Hematopoietic multipotent progenitor cell treated with erythropoietin and hydrocortisone succinate and interleukin-3 and kit ligand, for 15 days (in vitro differentiated cells): Measurements from ENCODE around the gene ZFHX3.
A peak's percentile ranks its signal among the peaks of the same experiment; 100 is the strongest.

Experiments used
- DNase-seq: peaks from one replicate; pipeline ENCODE4 v3.0.0-alpha.2; 2015; ENCODE audit warnings: low spot score

ZFHX3 gene

DNA sequence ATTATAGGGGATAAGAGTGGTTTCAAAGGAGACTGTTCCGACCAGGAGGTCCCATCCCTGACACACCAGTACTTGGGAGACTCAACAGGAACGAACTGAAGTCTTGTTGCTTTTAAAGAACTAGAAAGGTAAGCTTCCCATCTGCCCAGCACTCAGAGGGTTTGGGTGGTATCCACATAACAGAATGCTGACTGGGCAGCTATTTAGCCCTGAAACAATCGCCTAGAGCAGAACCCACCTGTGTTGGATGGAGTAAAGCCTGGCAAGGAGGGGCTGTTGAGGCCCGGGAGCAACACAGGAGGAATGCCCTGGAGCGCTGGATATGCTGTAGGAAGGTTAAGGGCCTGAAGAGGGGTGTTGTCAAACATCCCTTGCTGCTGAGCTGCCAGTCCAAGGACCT, 254.9 kb downstream of the ZFHX3 start:
- DNase-seq: no peak

DNA sequence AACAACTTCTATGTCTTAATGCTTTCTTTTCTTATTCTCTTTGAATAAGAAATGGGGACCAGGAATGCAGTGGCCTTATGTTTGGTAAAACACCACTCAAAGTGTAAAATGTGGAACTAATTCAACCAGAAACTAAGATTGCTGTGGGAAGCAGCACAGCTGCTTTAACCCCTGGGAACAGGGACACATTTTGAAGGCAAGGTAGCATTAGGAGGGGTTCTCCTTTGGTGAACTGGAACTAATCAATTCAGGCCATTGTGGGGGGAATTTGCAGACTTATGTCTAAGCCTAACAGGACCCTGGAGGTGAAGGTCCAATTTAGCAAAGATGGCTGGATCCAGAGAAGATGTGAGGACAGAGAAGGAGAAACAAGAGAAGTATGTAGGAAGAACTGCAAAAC, 256.1 kb downstream of the ZFHX3 start:
- no peak for DNase-seq

DNA sequence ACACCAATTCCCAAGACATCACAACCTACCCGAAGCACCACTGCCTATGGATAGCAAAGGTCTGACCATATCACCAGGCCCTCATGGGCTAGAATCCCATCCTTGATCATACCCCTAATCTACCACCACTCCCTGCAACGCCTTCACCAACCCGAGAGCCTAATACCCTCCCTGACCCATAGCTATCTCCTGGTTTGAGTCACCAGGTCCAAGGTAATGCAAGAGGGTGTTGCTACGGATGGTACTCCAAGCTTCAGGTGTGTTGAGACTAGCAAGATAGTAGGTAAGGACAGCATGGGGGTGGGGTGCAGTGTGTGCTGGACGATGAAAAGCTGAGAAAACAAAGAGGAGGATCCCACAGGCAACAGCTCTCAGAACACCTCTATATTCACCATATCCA, 258.0 kb downstream of the ZFHX3 start:
- no peak for DNase-seq

DNA sequence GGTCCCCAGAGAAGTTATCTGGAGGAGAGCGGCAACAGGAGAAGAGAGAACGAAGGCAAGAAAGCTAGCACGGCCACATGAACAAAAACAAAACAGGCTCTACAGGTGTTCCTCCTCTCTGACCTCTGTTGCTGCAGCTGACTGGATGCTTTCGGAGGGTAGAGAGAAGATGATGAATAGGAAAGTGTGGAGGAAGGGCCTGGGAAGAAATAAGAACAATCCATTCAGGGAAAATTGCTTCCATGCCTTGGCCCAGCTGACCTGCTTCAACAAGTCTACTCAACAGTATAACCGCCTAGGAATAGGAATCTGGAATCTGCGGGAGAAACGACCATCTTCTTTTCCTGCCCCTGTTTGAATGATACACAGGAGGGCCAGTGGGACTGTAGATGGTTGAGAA, 258.5 kb downstream of the ZFHX3 start:
- DNase-seq: no peak

DNA sequence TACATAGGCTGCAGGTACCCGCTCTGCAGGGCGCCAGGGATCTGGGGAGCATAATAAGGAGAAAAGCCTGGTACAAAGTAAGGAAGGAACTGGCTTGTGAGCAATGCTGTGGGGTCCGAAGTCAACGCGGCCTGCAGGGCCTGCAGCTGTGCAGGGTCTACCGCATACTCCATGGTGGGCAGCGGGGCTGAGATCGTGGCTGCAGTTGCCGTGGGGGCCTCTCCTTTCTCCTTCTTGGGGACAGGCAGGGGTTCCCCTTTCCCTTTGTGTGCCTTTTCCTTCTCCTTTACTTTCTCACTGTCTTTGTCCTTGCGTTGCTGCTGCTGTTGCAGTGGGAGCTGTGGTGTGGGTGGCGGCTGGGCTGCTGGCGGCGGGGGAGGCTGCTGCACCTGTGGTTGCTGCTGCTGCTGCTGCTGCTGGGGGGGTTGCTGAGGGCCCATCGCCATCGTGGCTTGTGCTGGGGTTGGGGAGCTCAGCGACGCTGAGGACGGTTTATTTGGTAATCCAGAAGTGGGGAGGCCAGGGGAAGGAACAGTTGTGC, 259.6 kb downstream of the ZFHX3 start:
- no peak for DNase-seq

DNA sequence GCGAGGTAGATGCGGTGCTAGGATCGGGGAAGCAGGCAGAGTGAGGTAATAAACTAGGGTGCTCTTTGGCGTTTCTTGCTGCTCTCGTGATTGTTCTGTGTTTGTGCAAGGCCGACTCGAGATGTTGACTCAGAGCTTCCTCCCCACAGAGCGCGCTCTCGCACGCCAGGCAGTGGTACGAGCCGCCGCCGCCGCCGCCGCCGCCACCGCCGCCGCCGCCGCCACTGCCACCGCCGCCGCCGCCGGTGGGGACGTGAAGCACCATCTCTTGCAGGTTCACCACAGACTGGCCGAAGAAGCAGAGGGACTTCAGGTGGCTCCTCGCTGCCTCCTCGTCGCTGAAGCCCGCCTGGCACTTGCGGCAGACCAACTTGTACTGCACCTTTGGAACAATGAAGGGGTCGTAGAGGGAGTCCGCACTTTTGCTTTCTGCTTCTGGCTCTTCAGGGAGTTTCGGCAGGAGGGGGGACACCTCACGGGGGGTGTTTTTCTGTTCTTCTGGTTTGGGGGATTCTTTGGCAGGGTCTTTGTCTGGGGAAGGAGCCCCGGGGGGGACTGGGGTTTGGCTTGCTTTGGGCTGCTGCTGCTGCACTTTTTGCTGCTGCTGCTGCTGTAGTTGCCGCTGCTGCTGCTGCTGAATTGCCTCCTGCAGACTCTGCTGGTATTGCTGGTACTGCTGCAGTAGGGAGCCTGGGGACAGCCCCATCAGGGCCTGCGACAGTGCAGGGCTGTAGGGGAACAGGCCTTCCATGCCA, 260.2 kb downstream of the ZFHX3 start:
- peak; percentile 6 for DNase-seq

DNA sequence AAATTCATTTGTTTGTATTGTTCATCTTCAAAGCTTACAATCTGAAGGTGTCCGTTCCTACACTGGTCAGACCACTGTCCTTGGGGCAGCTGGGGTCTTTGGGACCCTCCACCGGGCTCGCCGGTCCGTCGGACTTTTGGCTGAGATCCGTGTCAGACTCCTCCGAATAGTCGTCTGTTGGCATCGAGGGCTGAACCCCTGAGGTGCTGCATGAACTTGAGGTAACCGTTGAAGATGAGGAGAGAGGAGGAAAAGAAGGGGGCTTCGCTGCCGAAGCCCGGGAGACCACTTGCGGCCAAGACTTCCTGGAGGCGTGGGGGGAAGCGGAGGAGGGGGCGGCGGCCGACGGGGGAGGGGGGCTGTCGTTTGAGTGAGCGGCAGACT, 260.8 kb downstream of the ZFHX3 start:
- no peak for DNase-seq

DNA sequence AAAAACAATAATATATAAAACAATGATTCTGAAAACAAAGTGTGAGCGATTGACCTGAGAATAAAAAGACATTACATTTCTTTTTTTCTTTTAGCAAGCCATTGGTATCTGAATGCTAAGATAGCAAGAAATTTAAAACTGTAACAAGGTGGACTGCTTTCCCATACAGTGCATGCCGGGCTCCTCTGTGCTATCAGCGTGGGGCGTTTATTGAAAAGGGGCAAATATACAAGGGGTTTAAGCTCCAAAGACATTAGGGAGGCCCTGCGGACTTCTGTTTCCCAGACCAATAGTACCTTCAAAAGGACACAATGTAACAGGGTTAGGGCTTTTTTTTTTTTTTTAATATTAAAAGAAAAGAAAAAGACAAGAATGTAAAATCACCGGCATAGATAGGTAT, 261.3 kb downstream of the ZFHX3 start:
- no peak for DNase-seq

DNA sequence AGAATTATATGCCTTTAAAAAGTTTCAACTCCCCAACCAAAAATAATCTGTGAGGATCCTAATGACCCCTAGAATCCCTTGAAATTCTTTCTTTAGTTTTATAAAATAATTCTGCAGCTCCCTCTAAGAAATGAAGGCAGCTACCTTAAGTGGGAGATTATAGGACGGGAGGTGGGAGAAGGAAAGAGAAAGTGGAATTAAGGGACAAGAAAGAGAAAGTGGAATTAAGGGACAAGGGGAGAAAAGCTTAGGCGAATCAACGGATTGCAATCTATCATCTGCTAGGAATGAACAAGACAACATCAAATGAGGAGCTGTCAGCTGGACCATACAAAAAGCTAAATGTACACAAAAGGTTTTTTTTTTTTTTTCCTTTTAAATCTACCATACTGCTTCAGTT, 262.0 kb downstream of the ZFHX3 start:
- DNase-seq: no peak

DNA sequence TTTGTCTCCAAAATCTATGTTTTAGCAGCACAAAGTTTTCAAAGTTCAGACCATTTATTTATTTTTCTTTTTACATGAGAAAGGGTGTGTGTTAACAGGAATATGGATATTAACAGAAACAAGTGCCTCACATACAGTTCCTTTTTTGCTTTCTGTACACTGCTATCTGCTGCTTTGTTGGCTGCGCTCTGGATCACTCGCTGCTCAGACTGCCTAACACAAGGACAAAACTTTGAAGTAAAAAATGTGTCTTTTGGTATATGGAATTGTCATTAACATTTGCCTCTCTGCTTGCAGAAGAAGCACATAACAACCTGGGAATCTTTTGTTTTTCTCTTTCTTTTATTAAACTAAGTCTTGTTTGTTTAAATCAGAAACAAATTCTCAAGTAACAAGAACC, 262.8 kb downstream of the ZFHX3 start:
- no peak for DNase-seq

DNA sequence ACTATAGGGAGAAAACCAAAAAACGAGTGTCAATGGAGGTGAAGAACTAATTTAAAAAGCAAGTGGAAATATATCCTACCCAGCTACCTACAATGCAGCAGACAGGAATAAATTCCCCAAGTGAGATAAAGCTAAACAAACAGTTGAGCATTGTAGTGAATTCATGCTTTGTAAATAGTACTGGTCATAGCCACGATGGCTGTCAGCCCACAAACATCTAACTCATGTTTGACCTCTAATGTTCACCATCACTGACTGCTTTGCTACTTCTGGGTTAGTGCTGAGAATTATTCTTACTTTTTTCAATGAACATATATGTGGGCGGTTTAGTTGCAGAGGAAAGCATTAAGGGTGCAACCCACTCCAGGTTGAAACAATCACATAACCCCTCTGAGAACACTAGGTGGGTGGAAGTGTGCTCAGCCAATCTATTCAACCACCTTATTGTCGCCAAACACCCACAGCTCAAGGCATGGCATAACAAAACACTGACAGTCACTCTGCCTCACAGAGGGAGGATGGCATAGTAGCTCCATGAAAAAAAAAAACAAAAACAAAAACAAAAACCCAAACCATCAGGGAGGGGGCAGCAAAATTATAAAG, 264.1 kb downstream of the ZFHX3 start:
- no peak for DNase-seq

DNA sequence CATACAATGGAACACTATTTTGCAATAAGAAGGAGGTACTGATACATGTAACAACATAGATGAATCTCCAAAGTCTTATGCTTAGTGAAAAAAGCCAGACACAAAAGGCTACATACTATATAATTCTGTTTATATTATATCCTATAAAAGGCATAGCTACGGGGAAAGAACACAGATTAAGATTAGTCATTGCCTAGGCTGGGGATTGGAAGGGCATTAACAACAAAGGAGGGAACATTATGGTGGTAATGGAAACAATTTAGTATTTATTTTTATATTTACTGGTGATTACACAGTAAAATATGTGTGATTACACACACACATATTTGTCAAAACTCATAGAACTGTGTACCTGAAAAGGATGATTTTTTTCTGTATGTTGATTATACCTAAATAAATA, 278.1 kb downstream of the ZFHX3 start:
- DNase-seq: no peak

DNA sequence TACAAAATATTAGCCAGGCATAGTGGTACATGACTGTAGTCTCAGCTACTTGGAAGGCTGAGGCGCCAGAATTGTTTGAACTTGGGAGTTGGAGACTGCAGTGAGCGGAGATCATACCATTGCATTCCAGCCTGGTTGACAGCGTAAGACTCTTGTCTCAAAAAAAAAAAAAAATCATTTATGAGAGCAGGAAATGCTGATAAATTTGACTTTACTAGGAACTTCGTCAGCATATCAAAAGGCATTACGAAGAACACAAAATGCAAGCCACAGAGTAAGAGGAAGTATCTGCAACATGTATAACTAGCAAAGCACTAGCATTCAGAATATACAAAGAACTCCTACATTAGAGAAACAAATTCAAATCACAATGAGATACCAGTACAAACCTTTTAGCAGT, 279.3 kb downstream of the ZFHX3 start:
- no peak for DNase-seq

DNA sequence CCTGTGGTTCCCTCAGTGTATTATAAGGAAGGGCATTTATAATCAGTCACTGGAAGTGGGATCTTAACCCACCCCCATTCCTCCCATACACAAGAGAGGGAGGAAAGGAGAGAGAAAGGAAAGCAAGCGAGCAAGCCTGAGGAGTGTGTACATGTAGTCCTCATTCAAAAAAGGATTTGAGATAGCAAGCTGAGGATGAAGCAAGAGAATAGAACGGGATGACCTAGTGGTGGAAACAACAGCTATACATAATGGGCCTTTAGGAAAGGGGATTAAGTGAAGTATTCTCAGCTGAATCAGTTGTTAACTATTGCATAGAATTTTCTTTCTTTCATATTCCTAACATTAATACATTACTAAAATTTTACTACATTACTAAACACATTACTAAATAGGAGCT, 281.4 kb downstream of the ZFHX3 start:
- DNase-seq: no peak

DNA sequence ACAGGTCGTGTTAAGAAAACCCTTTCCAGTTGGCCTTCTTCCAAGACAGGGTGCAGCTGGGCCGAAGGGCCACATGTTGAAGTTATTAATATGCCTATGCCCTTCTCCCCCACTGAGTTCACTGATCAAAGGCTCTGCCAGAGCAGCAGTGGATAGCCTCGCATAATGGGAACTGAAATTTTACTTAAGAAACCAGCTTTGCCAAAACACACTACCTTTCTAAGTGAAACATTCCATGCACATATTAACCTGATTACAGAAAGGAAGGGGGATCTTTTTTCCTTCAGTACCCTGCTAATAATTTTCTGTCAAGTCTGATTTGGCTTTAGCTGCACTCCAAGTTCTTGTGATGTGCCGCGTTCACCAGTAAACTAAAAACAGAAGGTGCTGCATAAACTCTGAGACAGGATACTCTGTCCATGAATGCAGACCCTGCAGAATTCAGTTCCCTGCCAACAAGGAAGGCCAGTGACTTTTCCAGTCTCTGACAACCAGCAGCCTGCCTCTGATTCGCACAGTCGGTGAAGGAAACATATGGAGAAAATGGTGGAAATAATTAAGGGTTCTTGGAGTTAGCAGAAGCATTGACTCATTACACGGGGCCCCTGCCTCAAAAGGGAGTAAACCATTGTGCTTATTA, 283.8 kb downstream of the ZFHX3 start:
- no peak for DNase-seq

DNA sequence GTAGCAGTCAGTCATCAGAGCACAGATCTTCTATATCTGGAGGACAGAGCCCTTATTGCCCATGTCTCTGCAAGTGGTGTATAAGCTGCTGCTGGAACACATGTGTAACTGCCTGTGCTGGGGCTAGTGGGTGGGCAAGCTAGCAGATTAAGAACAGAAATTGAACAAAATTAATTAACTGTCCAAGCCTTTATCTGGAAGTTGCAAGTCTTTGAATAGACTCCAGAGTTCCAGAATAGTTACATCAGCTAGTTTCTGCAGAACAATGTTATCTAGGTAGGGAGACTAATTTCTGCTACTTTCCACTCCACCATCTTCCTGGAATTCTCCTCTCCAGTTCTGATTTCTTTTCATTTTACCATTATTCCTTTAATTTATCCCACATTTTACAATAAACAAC, 287.3 kb downstream of the ZFHX3 start:
- no peak for DNase-seq

DNA sequence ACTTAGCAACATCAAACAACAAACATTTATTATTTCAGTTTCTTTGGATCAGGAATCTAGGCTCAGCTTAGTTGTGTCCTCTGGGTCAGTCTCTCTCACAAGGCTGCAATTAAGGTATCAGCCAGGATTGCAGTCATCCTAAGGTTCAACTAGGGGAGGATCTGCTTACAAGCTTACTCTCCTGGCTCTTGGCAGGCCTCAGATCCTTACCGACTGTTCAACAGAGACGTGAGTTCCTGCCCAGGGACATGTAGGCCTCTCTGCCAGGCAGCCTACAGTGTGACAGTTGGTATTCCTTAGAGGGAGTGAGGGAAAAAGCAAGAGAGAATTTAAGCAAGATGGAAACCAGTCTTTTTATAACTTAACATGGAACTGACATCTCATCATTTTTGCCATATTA, 294.0 kb downstream of the ZFHX3 start:
- DNase-seq: no peak

DNA sequence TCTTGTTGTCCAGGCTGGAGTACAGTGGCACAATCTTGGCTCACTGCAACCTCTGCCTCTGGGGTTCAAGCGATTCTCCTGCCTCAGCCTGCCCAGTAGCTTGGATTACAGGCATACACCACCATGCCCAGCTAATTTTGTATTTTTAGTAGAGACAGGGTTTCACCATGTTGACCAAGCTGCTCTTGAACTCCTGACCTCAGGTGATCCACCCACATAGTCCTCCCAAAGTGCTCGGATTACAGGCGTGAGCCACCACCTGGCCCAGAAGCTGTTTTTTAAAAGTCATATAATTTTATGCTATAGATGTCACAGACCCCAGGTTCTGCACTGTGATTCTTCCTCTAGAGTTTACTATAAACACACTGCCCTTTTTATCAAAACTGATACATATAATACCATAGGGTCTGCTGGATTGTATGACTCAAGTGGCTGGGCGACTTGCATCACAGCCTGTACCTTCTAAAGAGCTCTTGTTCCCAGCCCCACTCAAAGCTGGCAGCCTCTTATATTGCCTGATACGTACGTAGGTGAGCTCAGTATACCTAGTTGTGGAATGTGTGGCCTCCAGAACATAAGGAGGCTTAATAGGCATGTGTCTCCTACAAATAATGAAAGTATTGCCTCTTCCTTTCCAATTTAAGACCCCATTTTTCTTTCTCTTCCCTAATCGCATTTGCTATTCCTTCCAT, 295.8 kb downstream of the ZFHX3 start:
- no peak for DNase-seq

DNA sequence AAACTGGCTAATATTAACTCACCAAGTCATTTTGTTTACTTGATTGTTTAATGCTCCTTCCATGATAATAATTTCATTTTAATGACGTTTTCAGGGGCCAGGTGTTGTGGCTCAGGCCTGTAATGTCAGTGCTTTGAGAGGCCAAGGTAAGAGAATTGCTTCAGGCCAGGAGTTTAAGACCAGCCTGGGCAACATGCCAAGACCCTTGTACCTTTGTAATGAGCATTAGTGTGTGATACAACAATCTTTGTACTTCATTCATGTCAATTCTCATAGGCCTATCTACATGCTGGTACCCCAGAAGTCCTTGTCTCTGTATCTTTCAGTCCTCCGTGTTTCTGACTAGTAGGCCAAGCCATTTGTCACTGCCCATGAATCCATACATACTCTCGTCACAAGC, 296.9 kb downstream of the ZFHX3 start:
- DNase-seq: no peak

DNA sequence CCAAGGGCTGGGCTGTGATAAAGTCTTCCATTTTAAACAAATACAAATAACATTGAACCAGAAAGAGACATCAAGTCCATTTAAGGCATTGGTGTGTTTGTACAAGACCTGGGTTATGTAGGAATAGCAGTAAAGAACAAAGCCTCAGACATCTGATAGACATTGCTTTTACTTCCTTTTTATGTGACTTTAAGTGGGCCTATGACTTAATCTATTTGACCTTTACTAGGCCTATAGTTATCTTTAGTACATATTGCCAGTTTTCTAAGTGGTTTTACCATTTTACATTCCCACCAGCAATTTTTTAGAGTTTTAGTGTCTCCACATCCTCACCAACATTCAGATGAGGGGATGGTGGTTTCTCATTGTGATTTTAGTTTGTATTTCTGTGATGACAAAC, 298.8 kb downstream of the ZFHX3 start:
- DNase-seq: no peak

DNA sequence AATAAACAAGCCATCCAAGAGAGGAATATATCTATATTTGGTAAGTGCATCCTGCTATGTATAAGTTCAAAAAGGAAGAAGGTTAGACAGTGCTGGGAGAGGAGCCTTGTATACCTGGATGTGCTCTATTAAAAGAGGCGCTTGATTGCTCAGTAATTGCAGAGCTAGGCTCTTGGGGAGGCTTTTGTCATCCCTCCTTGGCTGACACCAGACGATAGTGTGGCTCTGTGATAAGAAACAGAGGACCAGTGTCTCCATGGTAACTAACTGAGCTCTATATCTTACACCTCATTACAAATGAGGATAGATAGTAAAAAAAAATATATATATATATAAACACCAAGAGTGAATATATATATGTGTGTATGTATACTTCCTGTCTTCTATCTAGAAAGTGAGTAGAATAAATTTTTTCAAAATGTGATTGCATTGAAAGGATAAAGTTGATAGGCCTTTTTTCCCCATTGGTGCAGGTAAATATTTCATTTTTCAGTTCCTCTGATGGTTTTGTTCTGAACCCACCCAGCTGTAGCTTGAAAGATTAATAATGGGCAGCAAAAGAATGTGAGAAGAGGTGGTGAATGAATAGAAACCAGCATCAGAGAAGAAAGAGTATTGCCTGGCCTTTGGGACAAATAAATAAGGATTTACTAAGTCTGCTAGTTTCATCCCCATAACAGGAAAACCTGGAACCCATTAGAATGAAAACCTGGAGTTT, 303.7 kb downstream of the ZFHX3 start:
- no peak for DNase-seq
